Natural killer cell (primary cell): Measurements from ENCODE around the gene RNF181. TPM values are rescaled to one million over a fixed set of nuclear protein-coding genes. Genes with fewer than 3 reads are reported as not detected.
"Not testable (repeated sequence)": the region's sequence is repeated elsewhere in the genome, so short reads cannot be mapped to it uniquely, and the experiment has no call there.

ENCODE experiments used
- ATAC-seq, 3 donors: fragments of 150-1000 bp in 2 of 3; fragments of 200-7000 bp in 1 of 3; cut with Tn5 transposase; 1 replicate in 1 of 3; 2 replicates in 2 of 3; pipeline ENCODE4 v1.10.0; 2021; ENCODE audit warnings: mild to moderate bottlenecking in 2 of 3, moderate library complexity in 2 of 3
- DNase-seq, 2 donors: peaks; one replicate each; pipeline versions ENCODE4 v3.0.0 to v3.0.0-alpha.2; 2013 to 2021; ENCODE audit warnings: mixed read lengths in 1 of 2
- H3K27ac ChIP-seq: one replicate; pipeline ENCODE4 v1.5.1; 2013; ENCODE audit warnings: mild to moderate bottlenecking, low read length
- H3K27me3 ChIP-seq: one replicate; pipeline ENCODE4 v1.6.1; 2013; ENCODE audit warnings: low read length; ENCODE audit not compliant: control insufficient read depth, insufficient read depth
- H3K36me3 ChIP-seq: one replicate; pipeline ENCODE4 v1.6.1; 2013; ENCODE audit warnings: low read length; ENCODE audit not compliant: control insufficient read depth, insufficient read depth
- H3K4me1 ChIP-seq: one replicate; pipeline ENCODE4 v1.6.1; 2013; ENCODE audit warnings: low read length; ENCODE audit not compliant: control insufficient read depth, insufficient read depth
- H3K4me3 ChIP-seq: one replicate; pipeline ENCODE4 v1.5.1; 2013; ENCODE audit warnings: low read length
- H3K9me3 ChIP-seq: one replicate; pipeline ENCODE4 v1.6.1; 2013; ENCODE audit warnings: low read length; ENCODE audit not compliant: control insufficient read depth, insufficient read depth
- H3K27ac Mint-ChIP-seq, 2 donors: one replicate each; pipeline ENCODE4 v1.8.0; 2022; ENCODE audit warnings: mild to moderate bottlenecking in 2 of 2, mixed read lengths in 2 of 2, moderate library complexity in 1 of 2
- H3K27me3 Mint-ChIP-seq, 2 donors: one replicate each; pipeline ENCODE4 v1.8.0; 2022; ENCODE audit warnings: low read depth in 2 of 2, mixed read lengths in 2 of 2
- H3K36me3 Mint-ChIP-seq: one replicate; pipeline ENCODE4 v1.8.0; 2022; ENCODE audit warnings: mixed read lengths
- H3K4me1 Mint-ChIP-seq, 2 donors: one replicate each; pipeline ENCODE4 v1.8.0; 2022; ENCODE audit warnings: mixed read lengths in 2 of 2
- H3K4me3 Mint-ChIP-seq: one replicate; pipeline ENCODE4 v1.8.0; 2022; ENCODE audit warnings: mild to moderate bottlenecking, moderate library complexity, mixed read lengths
- H3K9me3 Mint-ChIP-seq, 2 donors: one replicate each; pipeline ENCODE4 v1.8.0; 2022; ENCODE audit warnings: mixed read lengths in 2 of 2
- WGBS: methylation state at CpG from one replicate; pipeline ENCODE4 v1.1.7; 2013; ENCODE audit warnings: missing lambda C conversion rate; ENCODE audit not compliant: insufficient coverage; 5-methylcytosine and 5-hydroxymethylcytosine counted together
- intact Hi-C: fragments of 100-400 bp; cut with micrococcal nuclease; formaldehyde crosslinking; loops from one replicate; pipeline ENCODE4 v1.14.2; 2022
- total RNA-seq, 4 donors: library from RNA; stranded (reverse); fragments of 120-200 nt in 1 of 4; gene quantifications; one replicate each; pipeline versions ENCODE4 v1.2.3 to v1.2.4, GENCODE V29; 2013 to 2022
- TF ChIP-seq, protein P1 (sequence below): fragments of 200-600 bp; IDR thresholded peaks from one replicate; pipeline ENCODE4 v1.8.0; 2022; ENCODE audit warnings: antibody characterized with exemption

The RNF181 gene
- total RNA-seq, 3 donors from 2014 or later (not counting 1 experiment from before 2014, with no cell fraction given), result 65.0 to 75.0 (median 66.7) TPM

DNA sequence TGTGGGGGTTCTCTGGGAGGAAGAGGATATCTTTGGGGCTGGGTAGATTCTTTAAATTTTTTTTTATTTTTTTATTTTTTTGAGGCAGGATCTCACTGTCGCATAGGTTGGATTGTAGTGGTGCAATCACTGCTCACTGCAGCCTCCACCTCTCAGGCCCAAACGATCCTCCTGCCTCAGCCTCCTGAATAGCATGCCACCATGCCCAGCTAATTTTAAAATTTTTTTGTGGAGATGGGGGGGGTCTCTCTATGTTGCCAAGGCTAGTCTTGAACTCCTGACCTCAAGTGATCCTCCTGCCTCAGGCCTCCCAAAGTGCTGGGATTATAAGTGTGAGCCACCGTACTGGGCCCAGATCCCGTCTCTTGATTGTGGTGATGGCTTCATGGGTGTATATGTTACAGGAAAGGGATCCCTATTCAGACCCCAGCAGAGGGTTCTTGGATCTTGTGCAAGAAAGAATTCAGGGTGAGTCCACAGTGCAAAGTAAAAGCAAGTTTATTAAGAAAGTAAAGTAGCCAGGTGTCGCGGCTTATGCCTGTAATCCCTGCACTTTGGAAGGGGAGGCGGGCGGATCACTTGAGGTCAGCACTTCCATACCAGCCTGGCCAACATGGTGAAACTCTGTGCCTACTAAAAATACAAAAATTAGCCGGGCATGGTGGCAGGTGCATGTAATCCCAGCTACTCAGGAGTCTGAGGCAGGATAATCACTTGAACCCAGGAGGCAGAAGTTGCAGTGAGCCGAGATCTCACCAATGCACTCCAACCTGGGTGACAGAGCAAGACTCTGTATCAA, 18.4 kb downstream of the RNF181 start:
- DNase-seq, result no peak
- Mint-ChIP-seq H3K4me3 (peak overlapping the region; percentile 61), H3K4me1 (peaks cover 20 to 26% of the 10 kb centered on the region in 2 donors), H3K36me3 (no peaks in the 10 kb centered on the region), H3K9me3 (no peaks in the 10 kb centered on the region), H3K27me3 (no peaks in the 10 kb centered on the region), H3K27ac (no peak overlapping the region)
- TF ChIP-seq, protein P1, sequence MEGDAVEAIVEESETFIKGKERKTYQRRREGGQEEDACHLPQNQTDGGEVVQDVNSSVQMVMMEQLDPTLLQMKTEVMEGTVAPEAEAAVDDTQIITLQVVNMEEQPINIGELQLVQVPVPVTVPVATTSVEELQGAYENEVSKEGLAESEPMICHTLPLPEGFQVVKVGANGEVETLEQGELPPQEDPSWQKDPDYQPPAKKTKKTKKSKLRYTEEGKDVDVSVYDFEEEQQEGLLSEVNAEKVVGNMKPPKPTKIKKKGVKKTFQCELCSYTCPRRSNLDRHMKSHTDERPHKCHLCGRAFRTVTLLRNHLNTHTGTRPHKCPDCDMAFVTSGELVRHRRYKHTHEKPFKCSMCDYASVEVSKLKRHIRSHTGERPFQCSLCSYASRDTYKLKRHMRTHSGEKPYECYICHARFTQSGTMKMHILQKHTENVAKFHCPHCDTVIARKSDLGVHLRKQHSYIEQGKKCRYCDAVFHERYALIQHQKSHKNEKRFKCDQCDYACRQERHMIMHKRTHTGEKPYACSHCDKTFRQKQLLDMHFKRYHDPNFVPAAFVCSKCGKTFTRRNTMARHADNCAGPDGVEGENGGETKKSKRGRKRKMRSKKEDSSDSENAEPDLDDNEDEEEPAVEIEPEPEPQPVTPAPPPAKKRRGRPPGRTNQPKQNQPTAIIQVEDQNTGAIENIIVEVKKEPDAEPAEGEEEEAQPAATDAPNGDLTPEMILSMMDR, result no peak
- Histone ChIP-seq H3K36me3 (peaks cover 6% of the 10 kb centered on the region), H3K4me1 (peaks cover 44% of the 10 kb centered on the region), H3K4me3 (no peak overlapping the region), H3K27me3 (no peaks in the 10 kb centered on the region), H3K9me3 (no peaks in the 10 kb centered on the region), H3K27ac (no peak overlapping the region)
- 94% methylated on average over 10 of the region's 10 CpGs for WGBS
- ATAC-seq, result no peak
- intact Hi-C loops, result no loop called here

DNA sequence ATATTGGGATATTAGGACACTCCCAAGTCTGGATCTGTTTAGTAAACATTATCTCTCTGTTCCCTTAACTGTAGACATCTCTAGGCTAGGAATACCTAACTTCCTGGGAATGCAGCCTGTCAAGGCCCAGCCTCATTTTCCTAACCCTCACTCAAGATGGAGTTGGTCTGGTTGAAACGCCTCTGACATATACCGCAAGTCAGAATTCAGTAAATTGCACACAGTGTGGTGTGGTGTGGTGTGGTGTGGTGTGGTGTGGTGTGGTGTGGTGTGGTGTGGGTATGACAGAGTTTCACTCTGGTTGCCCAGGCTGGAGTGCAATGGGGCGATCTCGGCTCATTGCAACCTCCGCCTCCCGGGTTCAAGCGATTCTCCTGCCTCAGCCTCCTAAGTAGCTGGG, 19.2 kb downstream of the RNF181 start:
- DNase-seq, H3K27me3 ChIP-seq, H3K27me3 Mint-ChIP-seq, H3K9me3 ChIP-seq, ATAC-seq, H3K4me3 Mint-ChIP-seq, H3K4me3 ChIP-seq, H3K36me3 ChIP-seq, H3K9me3 Mint-ChIP-seq, H3K27ac Mint-ChIP-seq, H3K36me3 Mint-ChIP-seq, H3K27ac ChIP-seq, intact Hi-C loops: not testable (repeated sequence)
- H3K4me1 ChIP-seq, result peaks cover 44% of the 10 kb centered on the region
- 93% methylated on average over 7 of the region's 7 CpGs for WGBS
- H3K4me1 Mint-ChIP-seq, result peaks cover 23 to 24% of the 10 kb centered on the region in 2 donors

DNA sequence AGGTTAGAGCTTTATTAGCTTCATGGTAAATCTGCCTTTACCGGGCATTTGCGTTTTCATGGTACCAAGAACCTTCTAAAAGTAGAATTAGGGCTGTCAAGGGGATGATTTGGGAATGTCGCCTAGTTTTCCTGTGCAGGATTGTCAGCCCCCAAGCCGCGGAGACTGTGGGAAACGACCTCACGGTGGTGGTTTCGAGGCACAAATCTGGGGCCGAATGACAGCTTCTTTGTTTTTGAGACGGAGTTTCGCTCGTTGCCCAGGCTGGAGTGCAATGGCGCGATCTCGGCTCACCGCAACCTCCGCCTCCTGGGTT, 19.8 kb downstream of the RNF181 start:
- Histone ChIP-seq H3K4me3 (no peak overlapping the region), H3K27ac (no peak overlapping the region), H3K4me1 (peaks cover 40% of the 10 kb centered on the region), H3K27me3 (no peaks in the 10 kb centered on the region), H3K36me3 (peaks cover 7% of the 10 kb centered on the region), H3K9me3 (no peaks in the 10 kb centered on the region)
- intact Hi-C loops, result no loop called here
- ATAC-seq (no peak), DNase-seq (no peak)
- H3K27ac Mint-ChIP-seq, result peak overlapping the region; percentile 88 to 92
- H3K27me3 Mint-ChIP-seq, result no peaks in the 10 kb centered on the region
- H3K9me3 Mint-ChIP-seq, result no peaks in the 10 kb centered on the region
- H3K4me1 Mint-ChIP-seq, result peaks cover 23 to 24% of the 10 kb centered on the region in 2 donors
- WGBS, result 93% methylated on average over 17 of the region's 17 CpGs
- TF ChIP-seq, protein P1, result no peak
- H3K4me3 Mint-ChIP-seq, result peak overlapping the region; percentile 99
- H3K36me3 Mint-ChIP-seq, result no peaks in the 10 kb centered on the region

DNA sequence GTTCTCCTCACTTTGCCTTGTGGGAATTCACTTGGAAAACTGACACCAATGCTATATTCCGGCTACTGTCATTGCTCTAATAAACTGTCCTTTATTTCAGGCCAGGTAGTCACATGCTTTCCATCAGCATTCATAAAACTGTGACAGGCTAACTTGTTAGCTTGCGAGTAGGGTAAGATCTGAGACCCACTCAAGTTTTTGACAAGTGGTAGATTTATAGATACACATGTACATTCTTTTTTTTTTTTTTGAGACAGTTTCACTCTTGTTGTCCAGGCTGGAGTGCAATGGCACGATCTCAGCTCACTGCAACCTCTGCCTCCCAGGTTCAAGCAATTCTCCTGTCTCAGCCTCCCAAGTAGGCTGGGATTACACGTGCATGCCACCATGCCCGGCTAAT, 22.2 kb downstream of the RNF181 start:
- DNase-seq, intact Hi-C loops, ATAC-seq, H3K36me3 Mint-ChIP-seq, H3K27me3 ChIP-seq, H3K9me3 ChIP-seq, H3K4me3 ChIP-seq, H3K27me3 Mint-ChIP-seq, H3K27ac ChIP-seq, H3K9me3 Mint-ChIP-seq: not testable (repeated sequence)
- Mint-ChIP-seq H3K4me3 (peak overlapping the region; percentile 99), H3K4me1 (peaks cover 18 to 22% of the 10 kb centered on the region in 2 donors), H3K27ac (peak overlapping the region; percentile 88 to 92)
- WGBS, result 100% methylated on average over 5 of the region's 5 CpGs
- H3K4me1 ChIP-seq, result peaks cover 24% of the 10 kb centered on the region
- peaks cover 28% of the 10 kb centered on the region for H3K36me3 ChIP-seq
